Activated CD8-positive, alpha-beta memory T cell treated with anti-CD3 and anti-CD28 coated beads, Interleukin-2, amount 10 ng/mL, durations not matched to agents 7 days and 5 days (primary cell): ENCODE data around the gene ATOSB. TPM values are rescaled to one million over a fixed set of nuclear protein-coding genes. Genes with fewer than 3 reads are reported as not detected.

Experiments
- ATAC-seq: fragments of 150-1000 bp; cut with Tn5 transposase; one replicate; pipeline ENCODE4 v1.10.0; 2021; ENCODE audit warnings: moderate library complexity
- CTCF ChIA-PET: fragments of 350-600 bp; sonication (Branson Sonifier 250); formaldehyde crosslinking; loops from one replicate; lab custom pipeline; 2021; ENCODE audit warnings: antibody characterized with exemption; lab: Charles Lee
- DNase-seq: peaks from one replicate; pipeline ENCODE4 v3.0.0-alpha.2; 2020
- H3K27ac Mint-ChIP-seq: one replicate; pipeline ENCODE4 v1.8.0; 2021; ENCODE audit warnings: mild to moderate bottlenecking, mixed read lengths
- H3K27me3 Mint-ChIP-seq: one replicate; pipeline ENCODE4 v1.8.0; 2021; ENCODE audit warnings: mixed read lengths
- H3K36me3 Mint-ChIP-seq: one replicate; pipeline ENCODE4 v1.8.0; 2021; ENCODE audit warnings: mild to moderate bottlenecking, mixed read lengths
- H3K4me1 Mint-ChIP-seq: one replicate; pipeline ENCODE4 v1.8.0; 2021; ENCODE audit warnings: mixed read lengths
- H3K4me3 Mint-ChIP-seq: one replicate; pipeline ENCODE4 v1.8.0; 2021; ENCODE audit warnings: mild to moderate bottlenecking, moderate library complexity, mixed read lengths
- H3K9me3 Mint-ChIP-seq: one replicate; pipeline ENCODE4 v1.8.0; 2022; ENCODE audit warnings: low read depth, mixed read lengths
- total RNA-seq, 2 experiments: library from RNA; stranded (reverse); gene quantifications; one replicate each; pipeline ENCODE4 v1.2.3, GENCODE V29; 2021

Gene ATOSB
- total RNA-seq, 2 experiments from 2014 or later = 15.9 to 17.1 TPM

- CTCF ChIA-PET = interaction anchor here (1.1 to 4.8 kb wide), 9 partner anchors 8 to 187 kb away, joined by 4 to 35 read pairs (median 5); partner anchors contain the start of genes ATOSB, FANCG and PIGO
- no peaks in the 10 kb centered on the region for H3K27me3 Mint-ChIP-seq
- H3K4me3 Mint-ChIP-seq = peak within 1 kb of the TSS; percentile 79
- no peaks in the 10 kb centered on the region for H3K9me3 Mint-ChIP-seq
- DNase-seq (peak; percentile 99), ATAC-seq (peak; percentile 90)
- H3K27ac Mint-ChIP-seq = peak within 1 kb of the TSS; percentile 96
- peaks cover 67% of the 10 kb centered on the region for H3K4me1 Mint-ChIP-seq
- H3K36me3 Mint-ChIP-seq = peaks cover 48% of the 10 kb centered on the region
Observed at GRCh38 chr9:35072461-35073278, 43.0 kb downstream of the ATOSB start, which contains the start of gene VCP. Gene VCP, minus strand, starts transcription at chr9:35072625. Its CDS starts 272 bp downstream, at chr9:35072353.

DNA sequence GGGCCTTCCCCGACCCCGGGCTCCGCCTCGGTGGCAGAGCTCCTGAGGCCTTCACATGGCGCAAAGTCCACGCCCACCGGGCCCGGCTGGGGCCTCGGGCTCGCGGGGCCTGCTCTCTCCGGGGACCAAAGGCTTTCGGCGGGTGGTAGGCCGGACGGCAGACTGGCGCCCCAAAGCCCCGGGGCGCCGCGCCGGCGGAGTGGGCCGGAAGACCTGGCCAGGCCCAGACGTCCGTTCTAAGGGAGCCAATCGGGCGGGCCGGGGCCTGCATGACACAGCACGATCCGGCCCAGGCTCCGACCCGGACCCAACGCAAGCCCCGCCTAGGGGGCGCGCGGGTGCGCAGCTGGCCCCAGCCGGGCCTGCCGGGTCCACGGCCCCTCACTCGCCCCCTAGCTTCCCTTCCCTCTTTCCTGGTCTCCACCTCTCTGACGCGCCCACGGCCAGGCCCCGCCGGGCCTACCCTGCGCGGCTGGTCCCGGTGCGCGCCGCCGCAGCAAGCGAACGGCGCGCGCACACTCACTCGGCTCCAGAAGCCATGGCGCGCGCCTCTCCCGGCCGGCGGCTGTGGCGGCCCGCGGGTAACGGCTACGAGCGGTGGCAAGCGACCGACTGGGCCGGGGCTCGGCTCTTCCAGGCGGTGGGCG is 43.7 kb downstream of the ATOSB start:
- Mint-ChIP-seq H3K36me3 (peaks cover 51% of the 10 kb centered on the region), H3K9me3 (no peaks in the 10 kb centered on the region), H3K27me3 (no peaks in the 10 kb centered on the region), H3K4me3 (peak overlapping the region; percentile 79), H3K4me1 (peaks cover 67% of the 10 kb centered on the region), H3K27ac (peak overlapping the region; percentile 96)
- CTCF ChIA-PET = interaction anchor here (0.6 to 4.8 kb wide), 15 partner anchors 9 to 370 kb away, joined by 3 to 35 read pairs (median 5); partner anchors contain the start of genes ATOSB, FANCG, PIGO and STOML2
- DNase-seq (peak; percentile 86), ATAC-seq (peak; percentile 71)

DNA sequence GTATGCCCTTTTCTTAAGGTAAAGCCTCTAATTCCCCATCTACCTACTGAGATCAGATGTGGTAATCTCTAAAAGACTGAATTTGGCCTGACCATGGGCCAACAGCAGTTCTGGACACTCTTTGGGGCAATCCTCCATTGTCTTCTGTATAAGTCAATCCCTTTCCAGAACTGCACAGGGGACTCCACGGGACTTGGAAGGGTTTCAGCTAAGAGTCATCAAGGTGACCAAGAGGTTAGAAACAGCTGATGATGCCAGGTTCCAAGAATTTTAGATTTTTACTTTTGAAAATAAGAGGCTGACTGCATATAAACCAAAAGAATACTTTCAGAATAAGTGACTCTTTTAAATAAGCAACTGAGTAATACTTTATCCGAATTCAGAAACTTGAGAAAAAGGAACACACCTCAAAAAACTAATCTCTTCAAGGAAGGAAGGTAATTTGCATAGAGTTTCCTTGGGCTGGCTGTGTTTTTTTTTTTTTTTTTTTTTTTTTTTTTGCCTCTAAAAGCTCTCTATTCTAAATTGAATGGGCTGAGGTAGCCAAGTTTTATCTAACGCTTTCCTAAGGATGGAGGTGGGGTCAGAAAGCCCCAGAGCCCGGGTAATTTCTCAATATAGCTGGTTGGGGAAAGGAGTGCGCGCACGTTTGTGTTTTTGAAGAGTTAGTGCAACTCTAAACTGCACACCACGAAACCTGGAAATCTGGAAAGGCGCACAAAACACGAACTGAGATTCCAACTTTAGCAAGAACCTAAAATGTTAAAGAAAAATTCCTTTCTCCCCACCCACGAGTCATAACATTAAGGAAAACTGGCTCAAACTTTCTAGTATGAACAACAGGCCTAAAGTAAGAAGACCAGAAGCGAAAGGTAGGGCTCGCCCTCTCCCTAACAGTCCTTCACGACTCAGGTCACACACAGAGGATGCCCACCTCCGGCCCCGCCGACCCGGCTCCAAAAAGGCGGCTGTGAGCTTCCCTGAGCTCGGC is 44.5 kb downstream of the ATOSB start:
- CTCF ChIA-PET = interaction anchor here (0.6 to 4.8 kb wide), 16 partner anchors 9 to 369 kb away, joined by 3 to 35 read pairs (median 4); partner anchors contain the start of genes ATOSB, FANCG, PIGO and STOML2
- ATAC-seq = no peak
- peak overlapping the region; percentile 79 for H3K4me3 Mint-ChIP-seq
- no peaks in the 10 kb centered on the region for H3K27me3 Mint-ChIP-seq
- DNase-seq = no peak
- H3K4me1 Mint-ChIP-seq = peaks cover 68% of the 10 kb centered on the region
- peak overlapping the region; percentile 96 for H3K27ac Mint-ChIP-seq
- peaks cover 54% of the 10 kb centered on the region for H3K36me3 Mint-ChIP-seq
- H3K9me3 Mint-ChIP-seq = no peaks in the 10 kb centered on the region

- Mint-ChIP-seq H3K9me3 (no peaks in the 10 kb centered on the region), H3K27me3 (no peaks in the 10 kb centered on the region), H3K27ac (peak overlapping the region; percentile 34), H3K4me3 (peak overlapping the region; percentile 50), H3K4me1 (peaks cover 55% of the 10 kb centered on the region), H3K36me3 (peaks cover 58% of the 10 kb centered on the region)
- CTCF ChIA-PET = interaction anchor here (0.6 to 2.1 kb wide), 3 partner anchors 11 to 169 kb away, joined by 3 to 6 read pairs (median 4); partner anchors contain the start of gene PIGO
- ATAC-seq = no peak
- DNase-seq = no peak
Observed at GRCh38 chr9:35069020-35069419, 46.6 kb downstream of the ATOSB start.

- peaks cover 68% of the 10 kb centered on the region for H3K36me3 Mint-ChIP-seq
- no peak overlapping the region for H3K4me3 Mint-ChIP-seq
- no peak for DNase-seq
- CTCF ChIA-PET = interaction anchor here (1.5 to 2.5 kb wide), 2 partner anchors 15 to 29 kb away, joined by 5 to 11 read pairs; partner anchors contain the start of gene PIGO
- no peak for ATAC-seq
- H3K9me3 Mint-ChIP-seq = no peaks in the 10 kb centered on the region
- no peaks in the 10 kb centered on the region for H3K27me3 Mint-ChIP-seq
- peaks cover 40% of the 10 kb centered on the region for H3K4me1 Mint-ChIP-seq
- peak overlapping the region; percentile 8 for H3K27ac Mint-ChIP-seq
Observed at GRCh38 chr9:35067056-35067455, 48.6 kb downstream of the ATOSB start.

- DNase-seq = no peak
- H3K4me3 Mint-ChIP-seq = no peak overlapping the region
- no peak overlapping the region for H3K27ac Mint-ChIP-seq
- CTCF ChIA-PET = interaction anchor here (3.7 kb wide), 1 partner anchor 9 kb away, joined by 12 read pairs; no protein-coding TSS in a partner anchor
- ATAC-seq = no peak
- peaks cover 89% of the 10 kb centered on the region for H3K36me3 Mint-ChIP-seq
- no peaks in the 10 kb centered on the region for H3K4me1 Mint-ChIP-seq
- H3K9me3 Mint-ChIP-seq = no peaks in the 10 kb centered on the region
- H3K27me3 Mint-ChIP-seq = no peaks in the 10 kb centered on the region
Observed at GRCh38 chr9:35060548-35061207, 55.0 kb downstream of the ATOSB start.

DNA sequence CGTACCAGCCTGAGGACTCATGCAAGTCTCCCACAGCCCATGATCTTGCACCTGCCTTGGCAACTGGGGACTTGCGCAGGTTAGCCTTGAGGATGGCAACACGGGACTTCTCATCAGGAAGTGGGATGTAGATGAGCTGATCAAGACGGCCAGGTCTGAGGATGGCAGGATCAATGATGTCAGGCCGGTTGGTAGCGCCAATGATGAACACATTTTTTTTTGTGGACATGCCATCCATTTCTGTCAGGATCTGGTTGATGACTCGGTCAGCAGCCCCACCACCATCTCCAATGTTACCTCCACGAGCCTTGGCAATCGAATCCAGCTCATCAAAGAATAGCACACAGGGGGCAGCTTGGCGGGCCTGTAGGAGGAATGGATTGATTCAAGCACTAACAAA is 56.2 kb downstream of the ATOSB start:
- CTCF ChIA-PET = no interaction called here
- Mint-ChIP-seq H3K4me1 (no peaks in the 10 kb centered on the region), H3K4me3 (no peak overlapping the region), H3K27me3 (no peaks in the 10 kb centered on the region), H3K9me3 (no peaks in the 10 kb centered on the region), H3K27ac (no peak overlapping the region), H3K36me3 (peaks cover 88% of the 10 kb centered on the region)
- DNase-seq (no peak), ATAC-seq (no peak)

DNA sequence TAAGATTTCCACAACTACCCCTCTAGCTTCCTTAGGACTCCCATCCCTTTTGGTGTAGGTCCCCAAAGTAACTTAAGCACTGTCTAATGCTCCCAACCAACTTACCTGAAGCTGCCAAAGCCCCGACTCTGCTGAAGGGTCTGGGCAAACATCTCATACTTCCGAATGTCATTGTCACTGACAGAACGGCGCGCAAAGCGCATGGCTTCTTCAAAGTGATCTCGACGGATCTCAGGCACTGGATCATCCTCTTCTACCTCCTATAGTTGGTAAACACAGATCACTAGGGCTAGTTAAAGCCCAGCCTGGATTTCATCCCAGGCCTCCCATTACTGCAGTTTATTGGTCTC is 58.4 kb downstream of the ATOSB start:
- Mint-ChIP-seq H3K9me3 (no peaks in the 10 kb centered on the region), H3K4me3 (no peak overlapping the region), H3K4me1 (no peaks in the 10 kb centered on the region), H3K27me3 (no peaks in the 10 kb centered on the region), H3K27ac (no peak overlapping the region), H3K36me3 (peaks cover 80% of the 10 kb centered on the region)
- CTCF ChIA-PET = no interaction called here
- no peak for DNase-seq
- no peak for ATAC-seq

GRCh38 chr9:35056571-35057270 is 58.9 kb downstream of the ATOSB start:
- CTCF ChIA-PET = no interaction called here
- H3K36me3 Mint-ChIP-seq = peaks cover 77% of the 10 kb centered on the region
- no peaks in the 10 kb centered on the region for H3K4me1 Mint-ChIP-seq
- no peaks in the 10 kb centered on the region for H3K27me3 Mint-ChIP-seq
- no peaks in the 10 kb centered on the region for H3K9me3 Mint-ChIP-seq
- H3K27ac Mint-ChIP-seq = no peak overlapping the region
- ATAC-seq (no peak), DNase-seq (no peak)
- H3K4me3 Mint-ChIP-seq = no peak overlapping the region

- H3K4me3 Mint-ChIP-seq = no peak overlapping the region
- CTCF ChIA-PET = no interaction called here
- H3K27ac Mint-ChIP-seq = no peak overlapping the region
- H3K4me1 Mint-ChIP-seq = no peaks in the 10 kb centered on the region
- peaks cover 67% of the 10 kb centered on the region for H3K36me3 Mint-ChIP-seq
- ATAC-seq = no peak
- no peaks in the 10 kb centered on the region for H3K9me3 Mint-ChIP-seq
- DNase-seq = no peak
- no peaks in the 10 kb centered on the region for H3K27me3 Mint-ChIP-seq
Observed at GRCh38 chr9:35054871-35055644, 60.6 kb downstream of the ATOSB start.

GRCh38 chr9:35054185-35054835 is 61.4 kb downstream of the ATOSB start:
- no peaks in the 10 kb centered on the region for H3K27me3 Mint-ChIP-seq
- H3K9me3 Mint-ChIP-seq = no peaks in the 10 kb centered on the region
- CTCF ChIA-PET = no interaction called here
- peaks cover 62% of the 10 kb centered on the region for H3K36me3 Mint-ChIP-seq
- ATAC-seq (no peak), DNase-seq (no peak)
- H3K4me1 Mint-ChIP-seq = no peaks in the 10 kb centered on the region
- H3K4me3 Mint-ChIP-seq = no peak overlapping the region
- peak overlapping the region; percentile 10 for H3K27ac Mint-ChIP-seq
